GM12892 (cell line): ENCODE measurements around the gene C16orf87. TPM values are rescaled to one million over a fixed set of nuclear protein-coding genes. Genes with fewer than 3 reads are reported as not detected.
"Not testable (repeated sequence)": the region's sequence is repeated elsewhere in the genome, so short reads cannot be mapped to it uniquely, and the experiment has no call there.

Source experiments
- DNase-seq: peaks from one replicate; pipeline ENCODE4 v3.0.0; 2011; ENCODE audit not compliant: insufficient read length
- FAIRE-seq: peaks from 2 replicates; lab custom pipeline; 2011; peaks lifted over from hg19 to GRCh38; lab: Jason Lieb, UNC
- POLR2A ChIP-seq: IDR thresholded peaks from 2 replicates; pipeline ENCODE4 v1.6.1; 2011; ENCODE audit warnings: low read depth, low read length, control low read depth
- POLR2AphosphoS5 ChIP-seq: IDR thresholded peaks from 2 replicates; pipeline ENCODE4 v1.6.1; 2011; ENCODE audit warnings: low read depth, low read length, control low read depth
- TAF1 ChIP-seq: IDR thresholded peaks from 2 replicates; pipeline ENCODE4 v1.6.1; 2011; ENCODE audit warnings: low read depth, mild to moderate bottlenecking, control low read depth, low read length, borderline replicate concordance
- polyA plus RNA-seq: library from polyadenylated mRNA; unstranded; fragments of >200 nt; gene quantifications from one replicate; pipeline ENCODE4 v1.2.1, GENCODE V29; 2012; ENCODE audit warnings: missing spikeins, inconsistent platforms; ENCODE audit not compliant: missing spikeins

C16orf87 gene
- 28.3 TPM for polyA plus RNA-seq

DNA sequence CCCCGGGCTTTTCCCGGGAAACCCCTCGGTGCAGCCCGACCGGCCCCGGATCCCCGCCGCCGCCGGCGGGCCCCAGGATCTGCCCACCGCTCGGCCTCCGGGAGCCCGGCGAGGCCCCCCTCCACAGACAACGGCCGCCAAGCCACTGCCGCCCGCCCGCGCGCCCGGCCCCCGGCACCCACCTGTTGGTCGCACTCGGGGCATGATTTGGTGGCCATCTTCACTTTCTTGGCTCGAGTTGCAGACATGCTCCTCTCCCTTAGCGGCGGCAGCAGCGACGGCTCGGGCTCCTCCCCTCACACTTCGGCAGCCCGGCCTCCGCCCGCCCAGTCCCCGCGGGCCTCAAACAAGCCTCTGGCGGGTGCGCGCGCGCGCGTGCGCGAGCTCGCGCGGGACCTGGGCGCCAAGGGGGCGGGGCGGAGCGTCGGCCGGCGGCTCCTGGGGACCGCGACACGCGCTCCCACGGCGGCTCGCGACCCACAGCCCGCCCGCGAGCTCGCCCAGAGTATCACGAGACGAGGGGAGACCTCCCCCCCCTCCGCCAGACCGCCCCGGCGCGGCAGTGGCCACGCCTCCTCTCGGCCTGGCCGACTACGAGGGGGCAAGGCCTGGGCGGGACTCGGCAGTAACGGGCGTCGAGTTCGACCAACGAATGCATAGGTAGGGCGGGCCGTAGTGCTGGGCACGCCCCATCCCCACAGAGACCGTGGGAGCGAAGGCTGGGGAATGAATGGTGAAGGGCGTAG, at the start of gene C16orf87:
TSS of gene C16orf87 (minus strand) at position 279 of the 746 bp plus-strand sequence. CDS start at position 248, 31 bp downstream.
- TF ChIP-seq POLR2AphosphoS5 = peak; percentile 69
- TF ChIP-seq TAF1 = peak; percentile 61
- peak; percentile 82 for TF ChIP-seq POLR2A
- peak; percentile 100 for FAIRE-seq
- DNase-seq = peak; percentile 84

GRCh38 chr16:46875243-46875642, 44.3 kb upstream of the C16orf87 start:
- DNase-seq (no peak), FAIRE-seq (no peak)
- TF ChIP-seq POLR2A (no peak), POLR2AphosphoS5 (no peak), TAF1 (no peak)

GRCh38 chr16:46873201-46873600, 42.2 kb upstream of the C16orf87 start:
- no peak for FAIRE-seq
- DNase-seq = no peak
- TF ChIP-seq POLR2A (no peak), TAF1 (no peak), POLR2AphosphoS5 (no peak)

DNA sequence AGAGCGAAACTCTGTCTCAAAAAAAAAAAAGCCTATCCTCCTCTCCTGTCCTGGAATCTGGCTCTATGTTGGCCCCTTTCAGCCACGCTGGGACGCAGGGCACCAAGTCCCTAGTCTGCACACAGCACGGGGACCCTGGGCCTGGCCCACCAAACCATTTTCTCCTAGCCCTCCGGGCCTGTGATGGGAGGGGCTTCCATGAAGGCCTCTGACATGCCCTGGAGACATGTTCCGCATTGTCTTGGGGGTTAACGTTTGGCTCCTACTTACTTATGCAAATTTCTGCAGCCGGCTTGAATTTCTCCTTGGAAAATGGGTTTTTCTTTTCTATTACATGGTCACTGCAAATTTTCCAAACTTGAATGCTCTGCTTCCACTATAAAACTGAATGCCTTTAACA, 40.6 kb upstream of the C16orf87 start:
- FAIRE-seq (no peak), DNase-seq (no peak)
- no peak for TF ChIP-seq TAF1
- no peak for TF ChIP-seq POLR2A
- no peak for TF ChIP-seq POLR2AphosphoS5

GRCh38 chr16:46868891-46869290, 37.9 kb upstream of the C16orf87 start:
- DNase-seq, FAIRE-seq: not testable (repeated sequence)

GRCh38 chr16:46867486-46867885, 36.5 kb upstream of the C16orf87 start:
- FAIRE-seq, DNase-seq: not testable (repeated sequence)

DNA sequence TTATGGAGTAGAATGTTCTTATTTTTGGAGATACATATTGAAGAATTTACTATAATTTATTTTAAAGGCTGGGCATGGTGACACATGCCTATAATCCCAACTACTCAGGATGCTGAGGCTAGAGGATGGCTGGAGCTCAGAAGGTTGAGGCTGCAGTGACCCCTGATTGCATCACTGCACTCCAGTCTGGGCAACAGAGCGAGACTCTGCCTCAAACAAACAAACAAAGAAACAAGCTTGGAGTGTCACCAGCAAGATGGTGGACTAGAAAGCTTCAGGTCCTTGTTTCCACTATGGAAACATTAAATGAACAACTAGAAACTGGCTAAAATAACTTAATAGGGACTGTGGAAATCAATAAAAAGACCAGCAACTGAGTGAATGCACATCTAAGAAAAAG, 35.3 kb upstream of the C16orf87 start:
- FAIRE-seq (no peak), DNase-seq (no peak)
- TF ChIP-seq TAF1 (no peak), POLR2A (no peak), POLR2AphosphoS5 (no peak)

DNA sequence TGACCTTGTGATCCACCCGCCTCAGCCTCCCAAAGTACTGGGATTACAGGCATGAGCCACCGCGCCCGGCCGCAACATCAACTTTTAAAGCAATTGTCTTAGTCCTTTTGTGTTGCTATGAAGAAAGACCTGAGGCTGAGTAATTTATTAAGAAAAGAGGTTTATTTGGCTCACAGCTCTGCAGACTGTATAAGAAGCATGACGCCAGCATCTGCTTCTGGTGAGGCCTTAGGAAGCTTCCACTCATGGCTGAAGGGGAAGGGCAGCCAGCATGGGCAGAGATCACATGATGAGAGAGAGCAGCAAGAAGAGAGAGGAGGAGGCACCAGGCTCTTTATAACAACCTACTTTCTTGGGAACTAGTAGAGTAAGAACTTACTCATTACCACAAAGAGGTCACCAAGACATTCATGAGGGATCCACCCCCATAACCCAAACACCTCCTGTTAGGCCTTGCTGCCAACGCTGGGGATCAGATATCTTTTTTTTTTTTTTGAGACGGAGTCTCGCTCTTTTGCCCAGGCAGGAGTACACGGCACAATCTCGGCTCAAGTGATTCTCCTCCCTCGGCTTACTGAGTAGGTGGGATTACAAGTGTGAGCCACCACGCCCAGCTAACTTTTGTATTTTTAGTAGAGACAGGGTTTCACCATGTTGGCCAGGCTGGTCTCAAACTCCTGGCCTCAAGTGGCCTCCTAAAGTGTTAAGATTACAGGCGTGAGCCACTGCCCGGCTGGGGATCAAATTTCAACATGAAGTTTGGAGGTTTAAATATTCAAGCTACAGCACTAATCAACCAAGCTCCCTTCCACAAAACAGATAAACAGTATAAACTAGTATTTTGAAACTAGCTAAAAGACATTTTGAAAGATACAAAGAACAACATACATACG, 31.8 kb upstream of the C16orf87 start:
- DNase-seq (no peak), FAIRE-seq (no peak)
- no peak for TF ChIP-seq POLR2AphosphoS5
- no peak for TF ChIP-seq TAF1
- no peak for TF ChIP-seq POLR2A

DNA sequence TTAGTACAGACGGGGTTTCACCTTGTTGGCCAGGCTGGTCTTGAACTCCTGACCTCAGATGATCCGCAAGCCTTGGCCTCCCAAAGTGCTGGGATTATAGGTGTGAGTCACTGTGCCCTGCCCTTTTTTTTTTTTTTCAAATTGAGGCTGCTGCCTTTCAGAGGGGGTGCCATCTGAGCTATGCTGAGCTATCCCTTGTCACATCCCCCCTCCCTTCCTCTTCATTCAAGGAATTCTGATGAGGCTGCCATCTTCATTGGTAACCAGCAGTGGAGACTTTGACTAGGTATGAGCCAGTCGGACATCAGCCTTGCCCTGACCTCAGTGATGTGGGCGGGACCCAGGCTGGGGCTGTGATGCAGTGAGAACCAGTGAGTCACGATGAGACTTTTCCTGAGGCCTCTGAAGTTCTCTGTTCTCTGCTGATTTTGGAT, 28.8 kb upstream of the C16orf87 start:
- DNase-seq (no peak), FAIRE-seq (no peak)
- TF ChIP-seq POLR2AphosphoS5 = no peak
- TF ChIP-seq TAF1 = no peak
- no peak for TF ChIP-seq POLR2A

DNA sequence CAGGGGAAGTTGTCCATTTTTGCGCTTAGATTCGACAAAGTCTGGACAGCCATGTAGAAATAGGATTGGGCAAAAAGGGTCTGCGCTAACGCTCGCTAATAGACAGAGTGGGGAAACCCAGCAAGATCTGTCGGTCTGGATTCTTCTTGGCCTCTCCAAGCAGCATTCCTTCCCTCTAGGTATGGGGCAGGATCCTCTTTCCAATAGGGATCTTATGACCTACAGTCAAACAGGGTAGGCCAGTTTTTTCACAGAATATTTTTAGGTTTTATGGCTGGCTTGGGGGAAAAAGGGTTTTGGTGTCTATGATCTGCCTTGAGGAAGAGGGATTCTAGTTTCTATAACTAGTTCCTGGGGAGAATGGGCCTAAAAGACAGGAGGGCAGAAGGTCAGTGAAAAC, 27.2 kb upstream of the C16orf87 start:
- FAIRE-seq (no peak), DNase-seq (no peak)
- TF ChIP-seq POLR2A (no peak), POLR2AphosphoS5 (no peak), TAF1 (no peak)

- FAIRE-seq (no peak), DNase-seq (no peak)
- no peak for TF ChIP-seq POLR2AphosphoS5
- no peak for TF ChIP-seq POLR2A
- no peak for TF ChIP-seq TAF1
Measured at GRCh38 chr16:46857368-46857945, 26.5 kb upstream of the C16orf87 start.

- FAIRE-seq (no peak), DNase-seq (no peak)
- no peak for TF ChIP-seq TAF1
- TF ChIP-seq POLR2A = no peak
- TF ChIP-seq POLR2AphosphoS5 = no peak
Measured at GRCh38 chr16:46855389-46855788, 24.4 kb upstream of the C16orf87 start.

DNA sequence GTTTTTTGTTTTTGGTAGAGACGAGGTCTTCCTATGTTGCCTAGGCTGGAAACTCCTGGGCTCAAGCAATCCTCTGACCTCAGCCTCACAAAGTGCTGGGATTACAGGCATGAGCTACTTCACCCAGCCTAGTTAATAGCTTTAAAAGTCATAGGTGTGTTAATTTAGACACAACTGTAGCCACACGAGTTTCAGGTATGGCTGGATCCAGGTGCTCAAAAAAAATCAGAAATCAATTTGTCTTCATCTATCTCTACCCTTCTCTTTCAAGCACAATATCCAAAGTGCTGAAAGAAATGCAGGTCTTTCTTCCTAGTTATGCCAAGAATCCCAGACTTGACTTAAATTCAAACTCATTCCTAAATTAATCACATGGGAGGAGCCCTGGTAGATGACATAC, 23.9 kb upstream of the C16orf87 start:
- no peak for TF ChIP-seq TAF1
- no peak for TF ChIP-seq POLR2A
- no peak for TF ChIP-seq POLR2AphosphoS5

More for the DNA sequence above, 23.9 kb upstream of the C16orf87 start:
- DNase-seq = no peak
- FAIRE-seq = no peak
